NCI-H345 (cell line): Measurements from ENCODE around the gene CDON.
A peak's percentile ranks its signal among the peaks of the same experiment; 100 is the strongest.
"Not testable (repeated sequence)": the region's sequence is repeated elsewhere in the genome, so short reads cannot be mapped to it uniquely, and the experiment has no call there.

ENCODE experiments used
- DNase-seq: peaks from one replicate; lab custom pipeline; 2025; lab: John Stamatoyannopoulos, UW

The CDON gene

GRCh38 chr11:125995313-125995712 is 67.4 kb downstream of the CDON start:
- DNase-seq, result no peak

DNA sequence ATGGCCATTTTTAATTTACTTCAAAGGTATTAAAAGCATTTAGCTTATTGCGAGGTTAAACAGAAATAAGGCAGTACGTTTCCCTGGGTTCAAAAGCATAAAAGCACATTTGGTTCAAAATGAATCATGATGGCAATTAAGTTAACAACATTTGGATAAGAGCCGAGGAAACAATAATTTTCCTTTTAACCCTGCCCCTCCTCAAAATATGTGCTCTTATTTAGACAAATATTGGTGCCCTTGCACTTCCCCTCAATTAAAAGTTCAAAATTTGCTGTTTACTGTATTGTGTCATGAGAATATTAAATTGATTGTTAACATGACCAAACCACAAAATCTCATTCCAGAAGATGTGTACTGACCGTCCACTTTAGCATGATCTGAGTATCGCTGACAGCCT is 68.2 kb downstream of the CDON start:
- no peak for DNase-seq

- DNase-seq, result no peak
Measured at GRCh38 chr11:125992893-125993292, 69.8 kb downstream of the CDON start.

GRCh38 chr11:125990244-125990643 is 72.4 kb downstream of the CDON start:
- peak; percentile 29 for DNase-seq

DNA sequence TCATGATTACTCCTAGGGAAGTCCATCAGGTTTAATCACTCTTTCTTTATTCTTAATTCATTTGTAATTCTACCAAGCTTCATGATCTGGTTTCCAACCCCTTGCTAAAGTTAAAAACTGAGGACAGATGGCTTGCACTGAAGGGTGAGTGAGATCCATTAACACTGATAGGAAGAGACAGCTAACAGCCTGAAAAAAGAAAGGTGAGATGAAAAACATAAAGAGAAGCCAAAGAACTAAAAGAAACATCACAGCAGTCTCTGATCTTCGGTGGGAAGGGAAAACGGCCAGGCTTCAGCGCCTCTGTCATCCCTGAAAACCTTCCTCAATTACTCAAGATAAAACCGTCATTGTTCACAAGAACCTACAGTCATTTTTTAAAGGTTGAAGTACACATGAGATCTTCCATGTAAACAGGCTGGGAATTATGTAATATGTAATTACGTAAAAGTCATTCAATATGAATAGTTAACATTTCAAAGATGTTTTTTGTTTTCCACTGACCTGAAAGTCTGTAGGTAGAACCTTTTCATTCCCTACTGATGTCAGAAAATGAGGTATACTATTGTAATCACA is 75.5 kb downstream of the CDON start:
- no peak for DNase-seq

GRCh38 chr11:125985956-125986355 is 76.7 kb downstream of the CDON start:
- DNase-seq, result not testable (repeated sequence)

GRCh38 chr11:125982348-125982730 is 80.3 kb downstream of the CDON start:
- no peak for DNase-seq

GRCh38 chr11:125980436-125980835 is 82.2 kb downstream of the CDON start:
- no peak for DNase-seq

- DNase-seq, result no peak
Measured at GRCh38 chr11:125979511-125979910, 83.2 kb downstream of the CDON start.

- no peak for DNase-seq
Measured at GRCh38 chr11:125978778-125979407, 83.8 kb downstream of the CDON start.

GRCh38 chr11:125978181-125978716 is 84.4 kb downstream of the CDON start:
- DNase-seq, result no peak

DNA sequence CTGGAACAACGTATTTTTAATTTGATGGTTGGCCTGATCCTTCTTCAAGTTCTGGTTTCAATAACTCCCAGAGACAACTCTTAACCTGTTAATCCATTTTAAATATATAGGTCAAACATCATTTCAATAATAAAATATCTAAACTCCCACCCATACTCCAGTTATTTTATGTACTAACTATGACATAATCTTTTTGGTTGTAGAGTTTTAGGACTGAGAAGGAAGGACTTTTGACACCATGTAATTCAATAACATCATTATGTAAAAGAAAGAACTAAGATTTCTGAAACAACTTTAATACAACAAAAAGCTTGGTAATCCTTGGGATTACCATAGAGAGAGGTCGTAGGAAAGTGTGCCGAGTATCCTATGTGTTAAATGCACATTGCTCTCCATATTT is 85.3 kb downstream of the CDON start:
- no peak for DNase-seq

DNA sequence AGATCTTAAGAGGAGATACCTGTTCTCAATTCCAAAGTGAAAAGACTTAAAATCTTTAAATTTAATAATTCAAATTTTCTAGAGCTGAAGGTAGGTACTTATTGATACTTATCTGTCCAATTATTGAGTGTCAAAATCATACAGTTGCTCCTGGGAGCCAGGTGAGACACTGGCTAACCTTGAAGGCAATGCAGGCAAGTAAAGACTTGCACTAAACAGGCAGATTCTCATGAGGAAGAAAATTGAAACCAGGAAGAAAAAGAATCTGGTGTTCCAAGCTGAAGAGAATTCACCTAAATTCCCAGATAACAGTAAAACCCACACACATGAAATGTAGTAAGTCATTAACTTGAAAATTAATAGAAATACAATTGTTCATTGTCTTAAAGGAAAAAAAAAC is 86.5 kb downstream of the CDON start:
- DNase-seq, result no peak

DNA sequence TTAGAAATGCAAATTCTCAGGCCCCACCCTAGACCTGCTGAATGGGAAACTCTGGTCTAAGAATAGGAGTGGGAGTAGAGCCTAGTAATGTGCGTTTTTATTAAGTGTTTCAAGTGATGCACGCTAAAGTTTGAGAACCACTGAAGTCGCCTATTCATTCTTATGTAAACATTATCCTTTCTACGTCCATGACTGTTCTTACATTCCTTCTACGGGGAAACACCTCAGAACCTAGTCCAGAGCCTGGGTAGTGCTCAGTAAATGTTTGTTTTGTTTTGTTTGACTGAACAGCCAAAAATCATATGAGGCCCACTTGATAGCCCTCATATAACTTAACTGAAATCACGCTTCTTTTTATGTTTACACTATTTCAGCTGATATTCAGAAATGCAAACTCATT is 87.0 kb downstream of the CDON start:
- DNase-seq, result no peak

GRCh38 chr11:125974284-125974683 is 88.4 kb downstream of the CDON start:
- DNase-seq, result no peak

DNA sequence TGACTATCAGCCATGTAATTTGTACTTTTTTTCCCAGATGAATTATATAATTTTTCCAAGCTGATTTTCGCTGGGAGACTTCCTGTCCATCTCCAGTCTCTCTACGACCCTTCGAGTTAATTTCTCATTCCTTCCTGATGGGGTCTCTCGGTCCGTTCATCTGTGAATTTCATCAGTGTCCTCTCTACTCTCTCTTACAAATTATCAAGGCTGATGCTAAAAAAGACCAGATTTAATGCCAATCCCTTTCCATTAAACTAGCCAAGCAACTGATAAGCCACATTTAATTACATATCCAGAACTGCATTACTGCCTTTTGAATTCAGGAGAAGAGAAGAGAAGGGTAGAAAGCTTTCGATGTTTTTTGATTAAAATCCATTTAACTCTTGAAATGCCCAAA is 91.0 kb downstream of the CDON start:
- no peak for DNase-seq

DNA sequence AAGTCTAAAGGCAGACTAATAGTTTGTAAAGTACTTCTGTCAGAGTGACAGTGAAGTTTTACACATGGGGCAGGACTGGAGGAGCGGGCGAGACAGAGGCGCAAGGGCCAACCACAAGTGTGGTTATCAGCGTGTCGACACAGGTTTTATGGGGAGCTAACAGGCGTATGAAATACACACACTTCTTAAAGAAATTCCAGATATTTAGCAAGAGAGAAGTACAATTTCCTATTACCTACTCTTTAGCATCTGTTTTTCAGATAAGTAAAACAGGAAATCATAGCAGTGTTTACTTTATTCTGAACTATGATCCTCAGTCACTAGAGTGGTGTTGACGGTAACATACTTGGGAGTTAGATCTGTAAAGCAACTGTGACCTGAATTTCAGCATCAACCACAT is 94.3 kb downstream of the CDON start:
- DNase-seq, result no peak

DNA sequence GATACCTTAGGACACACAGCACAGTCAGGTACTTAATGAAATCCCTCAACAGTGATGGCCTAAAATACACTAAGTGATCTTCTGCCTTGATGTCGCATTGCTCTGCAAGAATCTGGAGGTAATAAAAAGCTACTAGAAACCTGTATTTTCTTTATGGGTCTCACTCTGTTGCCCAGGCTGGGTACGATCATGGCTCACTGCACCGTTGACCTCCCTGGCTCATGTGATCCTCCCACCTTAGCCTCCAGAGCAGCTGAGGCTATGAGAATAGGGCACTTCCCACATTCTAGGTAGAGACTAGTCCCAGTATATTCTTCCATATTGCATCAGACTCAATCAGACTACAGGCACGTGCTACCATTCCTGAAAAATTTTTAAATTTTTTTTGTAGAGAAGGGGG is 95.2 kb downstream of the CDON start:
- DNase-seq, result no peak

DNA sequence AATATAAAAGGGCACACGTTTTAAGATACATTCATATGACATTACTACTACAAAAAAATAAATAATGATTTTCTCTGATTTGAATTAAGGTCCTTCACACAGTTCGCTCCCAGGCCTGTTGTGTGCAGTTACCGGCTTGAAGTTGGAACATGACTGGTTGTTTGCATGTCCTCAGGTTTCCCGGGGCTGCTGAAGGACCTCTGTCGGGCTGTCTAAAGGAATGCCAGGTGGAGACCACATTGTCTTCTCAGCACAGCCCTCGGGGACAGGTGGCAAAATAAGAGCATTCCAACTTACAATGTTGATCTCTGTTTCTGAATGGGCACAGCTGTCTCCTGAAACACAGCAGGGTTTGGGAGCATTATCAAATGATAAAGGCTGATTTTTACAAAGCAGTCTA is 101.9 kb downstream of the CDON start:
- no peak for DNase-seq

GRCh38 chr11:125959931-125960330 is 102.7 kb downstream of the CDON start:
- no peak for DNase-seq

DNA sequence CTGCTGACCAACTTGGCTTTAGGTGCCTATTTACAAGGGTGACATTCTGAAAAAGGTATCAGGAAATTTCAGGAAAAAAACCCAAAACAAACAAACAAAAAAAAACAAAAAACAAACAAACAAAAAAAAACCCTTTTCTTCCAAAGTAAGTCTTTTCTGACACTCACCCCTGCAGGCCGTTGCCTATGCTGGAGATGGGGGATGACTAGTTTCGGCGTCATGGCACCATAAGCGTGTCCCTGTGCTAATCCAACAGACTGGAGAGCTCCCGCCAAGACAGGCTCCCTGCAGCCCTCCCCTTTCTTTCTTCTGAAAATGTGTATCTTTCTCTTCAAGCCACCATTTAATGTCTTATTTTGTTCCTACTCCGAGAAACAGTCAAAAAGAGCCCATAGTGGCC is 103.2 kb downstream of the CDON start:
- no peak for DNase-seq

- no peak for DNase-seq
Measured at GRCh38 chr11:125958872-125959400, 103.7 kb downstream of the CDON start.

DNA sequence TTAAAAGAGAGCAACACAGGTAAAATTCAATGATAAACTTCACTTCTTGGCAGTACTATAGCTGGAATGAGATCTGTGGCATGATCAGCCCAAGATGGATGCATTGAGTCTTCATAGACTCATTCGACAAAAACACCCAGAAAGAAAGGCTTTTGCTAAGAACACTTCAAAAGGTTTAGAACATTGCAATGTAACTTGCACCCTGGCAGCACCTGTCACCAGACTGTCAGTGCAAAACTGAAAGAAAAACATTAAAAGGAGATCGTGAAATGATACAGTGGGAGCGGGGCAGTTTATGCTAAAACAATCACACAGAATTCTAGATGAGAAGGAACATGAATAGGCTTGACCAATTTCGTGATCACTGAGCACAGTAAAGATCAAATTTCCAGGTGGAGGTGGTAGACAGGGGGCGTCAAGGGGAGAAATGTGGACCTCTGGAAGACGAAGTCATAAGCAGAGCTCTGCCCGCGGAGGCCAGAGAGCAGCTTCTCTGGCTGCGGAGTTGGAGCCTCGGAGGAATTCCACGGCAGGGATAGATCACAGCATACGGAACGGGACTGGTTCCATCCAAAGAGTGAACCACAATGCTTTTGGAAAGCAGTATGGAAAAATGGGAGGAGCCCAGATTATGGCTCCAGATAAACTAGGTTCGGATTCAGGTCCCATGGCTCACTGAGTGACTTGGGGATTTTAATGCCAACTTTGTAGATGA is 104.9 kb downstream of the CDON start:
- no peak for DNase-seq
